Measurements from ENCODE around the gene FAM89B. TPM values are rescaled to one million over a fixed set of nuclear protein-coding genes. Genes with fewer than 3 reads are reported as not detected.
"Not testable (repeated sequence)": the region's sequence is repeated elsewhere in the genome, so short reads cannot be mapped to it uniquely, and the experiment has no call there.

Gene FAM89B
- total RNA-seq, 8 experiments from 2014 or later: 18.6 to 63.4 (median 28.8) TPM

DNA sequence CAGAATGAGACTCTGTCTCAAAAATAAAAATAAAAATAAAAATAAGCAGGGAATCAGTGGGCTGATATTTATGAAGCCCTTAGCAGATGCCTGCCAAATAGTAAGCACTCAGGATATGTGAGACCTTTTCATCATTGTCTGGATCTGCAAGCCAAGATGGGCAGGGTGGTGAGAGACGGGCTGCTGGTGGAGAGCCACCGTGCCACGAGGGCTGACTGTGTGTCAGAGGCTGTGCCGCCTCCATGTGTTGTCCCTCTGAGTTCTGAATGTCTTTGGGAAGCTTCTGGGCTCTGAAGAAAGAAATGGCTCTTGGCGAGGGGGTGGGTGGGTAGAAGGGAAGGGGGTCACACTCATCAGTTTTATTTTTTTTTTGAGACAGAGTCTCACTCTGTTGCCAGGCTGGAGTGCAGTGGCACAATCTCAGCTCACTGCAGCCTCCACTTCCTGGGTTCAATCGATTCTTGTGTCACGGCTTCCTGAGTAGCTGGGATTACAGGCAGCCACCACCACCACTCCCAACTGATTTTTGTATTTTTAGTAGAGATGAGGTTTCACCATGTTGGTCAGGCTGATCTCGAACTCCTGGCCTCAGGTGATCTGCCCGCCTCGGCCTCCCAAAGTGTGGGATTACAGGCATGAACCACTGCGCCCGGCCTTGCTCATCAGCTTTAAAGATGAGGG, 7.3 kb upstream of the FAM89B start:
- WGBS, 10 experiments: 60 to 100% (median 89%) methylated on average over 1 to 5 of the region's 12 CpGs; no CpG with 5 or more reads in 4 of the 10 experiments
- in situ Hi-C loops (cut with MboI; ENCODE audit: low pct_unique_long_range_greater_than_20kb in 2 of 9, low sequenced_read_pairs in 9 of 9, unreplicated experiment in 9 of 9); ATAC-seq (replicated peaks in 6 of 8); H3K4me3 ChIP-seq; H3K27ac ChIP-seq: not testable (repeated sequence)
- H3K4me1 ChIP-seq (replicated peaks in 1 of 2): peaks cover 15 to 24% of the 10 kb centered on the region in 2 donors

DNA sequence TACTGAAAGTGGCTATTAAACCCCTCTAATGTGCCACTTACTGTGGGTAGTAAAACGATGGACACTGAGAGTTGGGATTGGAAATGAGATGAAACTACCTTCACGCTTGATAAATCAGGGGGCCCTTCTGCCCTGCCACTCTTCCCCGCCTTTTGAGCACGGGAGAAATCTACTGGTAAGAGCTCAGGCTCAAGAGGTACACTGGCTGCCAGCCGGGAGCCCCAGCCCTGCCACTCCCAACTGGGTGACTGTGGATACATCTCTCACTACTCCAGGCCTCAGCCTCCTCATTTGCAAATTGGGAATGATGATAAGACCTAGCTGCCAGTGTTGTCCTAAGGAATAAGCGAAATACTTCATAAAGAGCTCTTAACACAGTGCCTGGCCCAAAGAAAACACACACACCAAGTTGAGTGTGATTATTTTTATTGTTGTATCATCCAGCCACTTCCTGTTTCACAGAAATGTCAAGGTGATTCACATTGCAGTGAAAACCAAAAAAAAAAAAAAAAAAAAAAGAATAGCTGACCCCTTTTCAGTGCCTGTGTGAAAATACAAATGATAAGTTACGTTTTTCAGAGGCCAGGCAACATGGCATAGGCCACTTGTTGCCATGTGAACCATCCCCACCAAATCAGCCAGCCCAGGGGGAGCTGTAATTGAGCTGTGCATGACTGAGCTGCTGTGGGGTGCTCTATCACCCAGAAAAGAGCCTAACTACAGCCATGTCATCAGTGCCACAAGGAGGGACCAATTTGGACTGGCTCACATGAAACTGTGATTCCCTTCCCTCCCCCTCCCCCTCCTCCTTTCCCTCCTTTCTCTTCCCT, 6.5 kb upstream of the FAM89B start:
- no peak overlapping the region for H3K27ac ChIP-seq
- in situ Hi-C loops (cut with MboI; ENCODE audit: low pct_unique_long_range_greater_than_20kb in 2 of 9, low sequenced_read_pairs in 9 of 9, unreplicated experiment in 9 of 9): no loop called here
- H3K4me1 ChIP-seq (replicated peaks in 1 of 2): peaks cover 14 to 16% of the 10 kb centered on the region in 2 donors
- 63 to 100% (median 79%) methylated on average over 1 to 7 of the region's 7 CpGs for WGBS, 10 experiments
- H3K4me3 ChIP-seq: no peak overlapping the region
- no peak for ATAC-seq (replicated peaks in 6 of 8)

DNA sequence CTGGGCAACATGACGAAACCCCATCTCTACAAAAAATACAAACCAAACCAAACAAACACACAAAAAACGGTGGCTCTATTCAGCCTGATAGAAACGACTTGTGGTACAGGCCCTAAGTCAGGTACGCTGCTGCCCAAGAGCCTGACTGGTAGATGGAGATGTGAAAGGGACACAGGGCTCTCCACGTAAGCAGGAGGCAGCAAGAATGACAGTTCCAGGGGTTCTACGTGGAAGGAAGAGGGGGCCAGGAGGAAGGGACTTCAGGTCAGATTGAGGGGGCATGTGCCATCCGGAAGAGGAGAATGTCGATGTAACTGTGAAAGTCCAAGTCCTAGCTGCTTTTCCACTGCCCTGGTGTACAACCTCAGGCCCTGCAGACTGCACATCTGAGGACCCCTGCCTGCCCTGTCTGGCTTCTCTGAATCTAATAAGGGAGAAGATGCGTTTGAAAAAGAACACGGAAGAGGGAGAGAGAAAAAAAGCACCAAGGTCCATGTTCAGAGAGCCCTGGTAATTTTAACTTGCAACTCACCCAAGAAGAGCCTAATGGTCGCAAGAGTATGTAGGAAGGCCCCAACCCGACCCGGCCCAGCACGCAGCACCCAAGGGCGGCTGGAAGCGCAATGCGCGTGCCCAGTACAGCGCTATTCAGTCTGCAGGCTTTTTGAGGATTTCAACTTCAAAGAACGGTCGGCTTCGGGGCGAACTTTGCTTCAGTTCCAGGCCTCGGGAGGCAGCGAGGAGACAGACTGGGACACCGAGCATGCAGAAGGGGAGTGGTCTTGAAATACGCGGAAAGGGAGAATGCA, 3.0 kb upstream of the FAM89B start:
- peaks cover 21 to 25% of the 10 kb centered on the region in 2 donors for H3K4me1 ChIP-seq (replicated peaks in 1 of 2)
- peak overlapping the region; percentile 53 to 95 (median 88) for H3K4me3 ChIP-seq
- peak in 7 of 8 experiments; percentile 0 to 8 (median 3) for ATAC-seq (replicated peaks in 6 of 8)
- 0 to 40% (median 16%) methylated on average over 1 to 11 of the region's 28 CpGs; no CpG with 5 or more reads in 2 of the 10 experiments for WGBS, 10 experiments
- in situ Hi-C loops (cut with MboI; ENCODE audit: low pct_unique_long_range_greater_than_20kb in 2 of 9, low sequenced_read_pairs in 9 of 9, unreplicated experiment in 9 of 9): no loop called here
- peak overlapping the region; percentile 90 to 95 for H3K27ac ChIP-seq

DNA sequence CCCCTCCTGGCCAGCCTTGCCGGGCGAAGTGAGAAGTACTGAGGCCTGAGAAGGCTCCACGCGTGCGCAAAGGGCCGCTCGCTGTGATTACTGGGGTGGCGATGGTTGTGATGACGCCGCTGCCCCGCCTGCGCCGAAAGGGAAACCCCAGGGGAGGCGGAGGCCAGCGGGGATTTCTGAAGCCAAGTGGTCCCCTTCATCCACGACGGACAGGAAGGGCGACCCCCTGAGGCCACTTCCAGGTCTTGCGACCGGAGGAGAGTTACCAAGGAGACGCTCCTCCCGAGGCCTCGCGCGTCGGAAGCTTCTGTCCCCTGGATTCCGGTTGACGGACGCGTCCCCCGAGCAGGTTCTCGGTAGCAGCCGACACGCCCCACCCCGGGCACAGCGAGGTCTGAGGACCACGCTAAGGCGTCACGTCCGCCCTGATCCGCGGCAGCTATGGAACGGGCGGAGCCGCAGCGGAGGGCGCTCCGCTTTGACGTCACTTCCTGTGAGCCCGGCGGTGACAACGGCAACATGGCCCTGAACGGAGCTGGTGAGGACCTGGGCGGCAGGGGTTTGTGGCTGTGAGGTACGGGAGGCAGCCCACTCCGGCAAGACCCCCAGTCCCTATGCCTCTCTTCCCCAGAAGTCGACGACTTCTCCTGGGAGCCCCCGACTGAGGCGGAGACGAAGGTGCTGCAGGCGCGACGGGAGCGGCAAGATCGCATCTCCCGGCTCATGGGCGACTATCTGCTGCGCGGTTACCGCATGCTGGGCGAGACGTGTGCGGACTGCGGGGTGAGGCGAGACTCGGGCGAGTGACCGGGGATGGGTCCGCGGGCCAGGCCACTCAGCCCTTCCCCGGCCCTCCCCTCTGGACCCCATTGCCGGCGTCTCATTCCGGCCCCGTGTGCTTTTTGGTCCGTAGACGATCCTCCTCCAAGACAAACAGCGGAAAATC, 2.1 kb upstream of the FAM89B start, which contains the start of gene ZNRD2:
ZNRD2 (plus strand) TSS at position 505 of the 946 bp plus-strand sequence; CDS start at position 520, 15 bp downstream.
- H3K4me1 ChIP-seq (replicated peaks in 1 of 2): peaks cover 21 to 26% of the 10 kb centered on the region in 2 donors
- peak within 1 kb of the TSS; percentile 90 to 95 for H3K27ac ChIP-seq
- in situ Hi-C loops (cut with MboI; ENCODE audit: low pct_unique_long_range_greater_than_20kb in 2 of 9, low sequenced_read_pairs in 9 of 9, unreplicated experiment in 9 of 9): no loop called here
- H3K4me3 ChIP-seq: peak within 1 kb of the TSS; percentile 53 to 95 (median 88)
- 0 to 5% (median 0%) methylated on average over 1 to 15 of the region's 89 CpGs; no CpG with 5 or more reads in 5 of the 10 experiments for WGBS, 10 experiments
- ATAC-seq (replicated peaks in 6 of 8): peak; percentile 60 to 88 (median 82)

DNA sequence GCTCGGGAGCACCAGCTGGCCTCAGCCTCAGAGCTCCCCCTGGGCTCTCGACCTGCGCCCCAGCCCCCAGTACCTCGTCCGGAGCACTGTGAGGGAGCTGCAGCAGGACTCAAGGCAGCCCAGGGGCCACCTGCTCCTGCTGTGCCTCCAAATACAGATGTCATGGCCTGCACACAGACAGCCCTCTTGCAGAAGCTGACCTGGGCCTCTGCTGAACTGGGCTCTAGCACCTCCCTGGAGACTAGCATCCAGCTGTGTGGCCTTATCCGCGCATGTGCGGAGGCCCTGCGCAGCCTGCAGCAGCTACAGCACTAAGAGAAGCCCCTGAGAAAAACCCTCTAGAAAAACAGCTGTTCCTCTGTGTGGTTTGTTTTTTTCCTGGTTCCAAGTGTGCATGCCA, 918 bp upstream of the FAM89B start:
- in situ Hi-C loops (cut with MboI; ENCODE audit: low pct_unique_long_range_greater_than_20kb in 2 of 9, low sequenced_read_pairs in 9 of 9, unreplicated experiment in 9 of 9): no loop called here
- H3K27ac ChIP-seq: peak overlapping the region in 1 of 2 donors; percentile 95
- WGBS, 10 experiments: 64 to 100% methylated on average over 1 to 4 of the region's 9 CpGs; no CpG with 5 or more reads in 8 of the 10 experiments
- no peak for ATAC-seq (replicated peaks in 6 of 8)
- peaks cover 21 to 29% of the 10 kb centered on the region in 2 donors for H3K4me1 ChIP-seq (replicated peaks in 1 of 2)
- peak overlapping the region; percentile 53 to 95 (median 88) for H3K4me3 ChIP-seq

DNA sequence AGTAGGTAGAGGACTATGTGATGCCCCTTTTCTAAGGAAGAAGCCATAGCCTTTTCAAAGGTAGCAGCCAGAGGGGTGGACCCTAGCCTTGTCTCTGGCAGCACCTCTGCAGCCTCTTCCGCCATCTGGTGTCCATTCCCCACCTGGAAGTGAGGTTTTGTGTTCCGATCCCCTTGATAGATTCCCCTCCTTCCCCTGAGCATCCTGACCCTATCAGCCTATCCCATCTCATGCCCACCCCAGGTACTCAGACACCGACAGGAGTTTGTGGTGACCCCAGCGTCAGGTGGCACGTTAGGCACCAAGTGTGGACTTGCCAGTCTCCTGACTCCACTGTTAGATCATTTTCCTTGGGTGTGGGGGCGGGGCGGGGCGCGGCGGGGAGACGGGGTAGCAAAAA, 398 bp upstream of the FAM89B start:
- in situ Hi-C loops (cut with MboI; ENCODE audit: low pct_unique_long_range_greater_than_20kb in 2 of 9, low sequenced_read_pairs in 9 of 9, unreplicated experiment in 9 of 9): no loop called here
- peak overlapping the region; percentile 53 to 95 (median 88) for H3K4me3 ChIP-seq
- H3K27ac ChIP-seq: peak overlapping the region; percentile 85 to 95
- 12% methylated on average over 3 of the region's 11 CpGs; no CpG with 5 or more reads in 9 of the 10 experiments for WGBS, 10 experiments
- peak in 1 of 8 experiments; percentile 1 for ATAC-seq (replicated peaks in 6 of 8)
- H3K4me1 ChIP-seq (replicated peaks in 1 of 2): peaks cover 21 to 29% of the 10 kb centered on the region in 2 donors

DNA sequence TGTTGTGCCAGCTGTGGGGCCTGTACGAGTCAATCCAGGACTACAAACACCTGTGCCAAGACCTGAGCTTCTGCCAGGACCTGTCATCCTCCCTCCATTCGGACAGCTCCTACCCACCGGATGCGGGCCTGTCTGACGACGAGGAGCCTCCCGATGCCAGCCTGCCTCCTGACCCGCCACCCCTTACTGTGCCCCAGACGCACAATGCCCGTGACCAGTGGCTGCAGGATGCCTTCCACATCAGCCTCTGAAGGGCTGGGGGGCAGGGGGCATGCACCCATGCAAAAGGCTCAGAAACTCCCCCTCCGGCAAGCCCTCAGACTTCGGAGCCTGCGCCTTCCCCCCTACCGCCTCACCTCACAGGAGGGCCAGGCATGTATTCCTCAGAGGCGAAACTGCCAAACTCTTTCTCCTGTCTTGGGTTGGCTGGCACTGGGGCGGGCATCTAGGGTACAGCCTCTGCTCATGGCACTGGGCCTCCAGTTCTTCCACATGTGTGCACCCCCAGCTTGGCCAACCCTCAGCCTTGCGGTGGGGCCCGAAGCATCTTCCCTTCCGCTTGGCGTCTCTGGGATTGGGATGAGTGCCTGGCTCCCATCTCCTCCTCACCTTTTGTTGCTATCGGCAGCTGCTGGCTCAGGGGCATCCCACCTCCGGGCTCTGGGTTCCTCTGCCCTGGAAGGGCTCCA, 1.2 kb downstream of the FAM89B start:
- Histone ChIP-seq H3K4me1 (replicated peaks in 1 of 2) (peaks cover 20 to 27% of the 10 kb centered on the region in 2 donors), H3K4me3 (peak overlapping the region; percentile 53 to 95 (median 88)), H3K27ac (no peak overlapping the region)
- in situ Hi-C loops (cut with MboI; ENCODE audit: low pct_unique_long_range_greater_than_20kb in 2 of 9, low sequenced_read_pairs in 9 of 9, unreplicated experiment in 9 of 9): no loop called here
- no peak for ATAC-seq (replicated peaks in 6 of 8)
- 5 to 58% methylated on average over 4 to 6 of the region's 22 CpGs; no CpG with 5 or more reads in 8 of the 10 experiments for WGBS, 10 experiments

DNA sequence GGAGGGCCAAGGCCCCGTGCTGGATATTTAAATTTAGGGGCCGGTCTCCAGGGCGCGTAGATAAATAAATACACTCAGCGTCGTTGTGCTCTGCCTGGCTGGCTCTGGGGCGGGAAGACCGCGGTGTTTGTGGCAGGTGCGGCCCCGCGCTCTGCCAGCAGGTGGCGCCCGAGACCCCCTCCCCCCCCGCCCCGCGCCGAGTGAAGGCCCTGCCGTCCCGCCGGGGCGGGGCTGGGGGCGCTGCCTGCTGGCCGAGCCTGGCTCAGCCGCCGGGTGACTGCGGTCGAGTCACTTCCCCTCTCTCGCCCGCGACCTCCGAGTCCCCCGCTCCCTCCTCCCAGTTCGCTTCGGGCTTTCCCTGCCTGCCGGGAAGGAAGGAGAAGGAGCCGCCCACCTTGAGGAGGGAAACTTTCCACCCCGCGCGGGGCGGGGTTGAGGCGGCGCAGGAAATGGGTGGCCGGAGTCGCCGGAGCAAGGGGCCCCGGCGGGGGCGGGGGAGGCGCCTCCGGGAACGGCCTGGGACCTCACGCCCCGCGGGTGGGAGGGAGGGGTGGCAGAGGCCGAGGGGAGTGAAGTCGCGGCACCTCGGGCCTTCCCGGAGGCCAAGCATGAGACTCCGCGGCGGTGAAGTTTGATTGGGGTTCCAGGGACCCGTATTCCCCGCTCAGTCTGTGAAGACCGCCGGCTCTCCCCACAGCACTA, 1.9 kb downstream of the FAM89B start:
- ATAC-seq (replicated peaks in 6 of 8): peak; percentile 0 to 38 (median 15)
- in situ Hi-C loops (cut with MboI; ENCODE audit: low pct_unique_long_range_greater_than_20kb in 2 of 9, low sequenced_read_pairs in 9 of 9, unreplicated experiment in 9 of 9): no loop called here
- peaks cover 14 to 22% of the 10 kb centered on the region in 2 donors for H3K4me1 ChIP-seq (replicated peaks in 1 of 2)
- H3K4me3 ChIP-seq: peak overlapping the region; percentile 6 to 95 (median 11)
- WGBS, 10 experiments: 0 to 3% methylated on average over 9 to 11 of the region's 67 CpGs; no CpG with 5 or more reads in 8 of the 10 experiments
- H3K27ac ChIP-seq: no peak overlapping the region

DNA sequence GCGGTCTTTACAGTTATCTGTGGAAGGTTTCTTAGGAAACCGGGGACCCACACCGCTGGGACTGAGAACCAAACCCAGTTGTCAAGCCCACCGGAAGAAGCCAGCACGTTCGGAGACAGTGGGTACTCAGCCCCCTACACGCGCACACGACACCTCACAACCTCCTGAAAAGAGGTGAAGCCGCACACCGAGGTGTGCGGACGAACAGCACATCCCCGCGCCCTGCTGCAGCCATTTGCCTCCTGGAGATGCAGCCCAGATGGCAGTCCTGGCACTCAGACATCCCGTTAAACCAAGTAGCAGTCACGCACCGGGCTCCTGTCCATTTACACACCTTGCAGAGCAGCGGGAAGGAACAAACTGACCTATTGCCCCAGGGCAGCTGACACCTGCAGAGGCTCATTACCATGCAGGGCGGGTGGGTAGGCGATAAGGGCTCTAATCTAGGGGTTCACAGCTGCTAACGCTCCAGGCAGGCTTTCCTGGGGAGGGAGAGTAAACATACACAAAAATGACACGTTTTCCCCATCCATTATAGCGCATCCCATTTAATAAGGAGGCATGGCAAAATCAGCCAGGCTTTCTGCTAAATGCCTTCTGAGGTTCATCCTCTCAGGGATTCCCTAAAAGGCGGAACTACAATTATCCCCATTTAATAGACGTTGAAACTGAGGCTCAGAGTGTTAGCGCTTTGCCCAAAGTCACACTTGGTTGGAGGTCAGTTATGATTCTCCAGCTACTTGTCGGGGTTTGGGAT, 2.7 kb downstream of the FAM89B start:
- 0 to 100% (median 50%) methylated on average over 1 to 12 of the region's 28 CpGs; no CpG with 5 or more reads in 2 of the 10 experiments for WGBS, 10 experiments
- Histone ChIP-seq H3K27ac (no peak overlapping the region), H3K4me3 (peak overlapping the region in 2 of 5 donors; percentile 88 to 95), H3K4me1 (replicated peaks in 1 of 2) (peaks cover 14 to 22% of the 10 kb centered on the region in 2 donors)
- in situ Hi-C loops (cut with MboI; ENCODE audit: low pct_unique_long_range_greater_than_20kb in 2 of 9, low sequenced_read_pairs in 9 of 9, unreplicated experiment in 9 of 9): no loop called here
- ATAC-seq (replicated peaks in 6 of 8): no peak

DNA sequence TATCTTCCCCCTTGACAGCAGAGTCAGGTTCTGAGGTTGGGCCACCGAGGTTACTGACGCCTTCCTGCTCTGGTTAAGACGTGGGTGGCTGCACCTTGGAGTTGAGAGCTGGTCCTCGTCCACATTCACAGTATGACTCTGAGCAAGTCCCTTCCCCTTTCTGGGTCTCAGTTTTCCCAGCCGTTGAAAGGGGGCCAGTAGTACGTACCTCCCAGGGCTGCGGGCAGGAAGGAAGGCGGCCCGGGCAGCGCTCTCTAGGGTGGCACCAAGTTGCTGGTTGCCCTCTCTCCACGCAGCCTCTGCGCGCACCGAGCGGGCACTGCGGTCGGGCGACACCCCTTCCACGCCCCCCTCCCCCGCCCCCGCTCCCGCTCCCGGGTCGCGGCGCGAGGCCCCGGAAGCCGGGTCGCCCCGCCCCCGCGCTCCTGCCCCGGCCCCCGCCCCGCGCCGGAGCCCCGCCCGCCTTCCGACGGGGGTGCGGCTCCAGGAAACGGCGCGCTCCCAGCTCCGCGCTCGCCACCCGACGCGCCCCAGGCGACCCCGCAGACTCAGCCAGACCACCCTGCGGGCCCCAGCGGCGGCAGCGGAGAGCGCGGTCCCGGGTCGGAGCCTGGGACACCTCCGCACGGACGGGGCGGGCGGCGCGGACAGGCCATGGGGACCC, 3.4 kb downstream of the FAM89B start, which contains the start of gene EHBP1L1:
EHBP1L1 (plus strand) TSS at position 486 of the 664 bp plus-strand sequence. CDS start 250 bp downstream, outside the sequence.
- peak in 7 of 8 experiments; percentile 1 to 8 (median 5) for ATAC-seq (replicated peaks in 6 of 8)
- peaks cover 14 to 22% of the 10 kb centered on the region in 2 donors for H3K4me1 ChIP-seq (replicated peaks in 1 of 2)

More for the DNA sequence above, 3.4 kb downstream of the FAM89B start, which contains the start of gene EHBP1L1:
- Histone ChIP-seq H3K27ac (no peak within 1 kb of the TSS), H3K4me3 (peak within 1 kb of the TSS in 2 of 5 donors; percentile 8 to 13)
- in situ Hi-C loops (cut with MboI; ENCODE audit: low pct_unique_long_range_greater_than_20kb in 2 of 9, low sequenced_read_pairs in 9 of 9, unreplicated experiment in 9 of 9): no loop called here
- 0 to 11% (median 8%) methylated on average over 1 to 10 of the region's 69 CpGs; no CpG with 5 or more reads in 6 of the 10 experiments for WGBS, 10 experiments

Data from motor neuron (in vitro differentiated cells).